Measurements from ENCODE around the gene CHKB.
A peak's percentile ranks its signal among the peaks of the same experiment; 100 is the strongest.

The CHKB gene

GRCh38 chr22:50560034-50560433 lies 22.6 kb downstream of the CHKB start:
- Mint-ChIP-seq H3K4me1 (peaks cover 11% of the 10 kb centered on the region), H3K4me3 (no peak overlapping the region), H3K27ac (no peak overlapping the region), H3K36me3 (ENCODE audit: low read depth) (no peaks in the 10 kb centered on the region), H3K9me3 (no peaks in the 10 kb centered on the region), H3K27me3 (ENCODE audit: low read depth) (peaks cover 41% of the 10 kb centered on the region)
- TF ChIP-seq CTCF (IDR thresholded peaks at IDR 0.05; ENCODE audit: unreplicated experiment in 3 of 3): no peak

- Mint-ChIP-seq H3K36me3 (ENCODE audit: low read depth) (no peaks in the 10 kb centered on the region), H3K4me1 (no peaks in the 10 kb centered on the region), H3K27me3 (ENCODE audit: low read depth) (peaks cover 41% of the 10 kb centered on the region), H3K4me3 (no peak overlapping the region), H3K9me3 (no peaks in the 10 kb centered on the region), H3K27ac (no peak overlapping the region)
- no peak for TF ChIP-seq CTCF (IDR thresholded peaks at IDR 0.05; ENCODE audit: unreplicated experiment in 3 of 3)
Observed at GRCh38 chr22:50556703-50557102, 25.9 kb downstream of the CHKB start.

GRCh38 chr22:50553310-50553709 lies 29.3 kb downstream of the CHKB start:
- Mint-ChIP-seq H3K27me3 (ENCODE audit: low read depth) (peaks cover 10% of the 10 kb centered on the region), H3K27ac (no peak overlapping the region), H3K4me3 (no peak overlapping the region), H3K9me3 (no peaks in the 10 kb centered on the region), H3K4me1 (no peaks in the 10 kb centered on the region), H3K36me3 (ENCODE audit: low read depth) (no peaks in the 10 kb centered on the region)
- no peak for TF ChIP-seq CTCF (IDR thresholded peaks at IDR 0.05; ENCODE audit: unreplicated experiment in 3 of 3)

- TF ChIP-seq CTCF (IDR thresholded peaks at IDR 0.05; ENCODE audit: unreplicated experiment in 3 of 3): no peak
- Mint-ChIP-seq H3K27me3 (ENCODE audit: low read depth) (peaks cover 9% of the 10 kb centered on the region), H3K36me3 (ENCODE audit: low read depth) (no peaks in the 10 kb centered on the region), H3K4me3 (no peak overlapping the region), H3K27ac (no peak overlapping the region), H3K9me3 (no peaks in the 10 kb centered on the region), H3K4me1 (no peaks in the 10 kb centered on the region)
Observed at GRCh38 chr22:50551160-50551752, 31.4 kb downstream of the CHKB start.

- no peaks in the 10 kb centered on the region for H3K36me3 Mint-ChIP-seq (ENCODE audit: low read depth)
- TF ChIP-seq CTCF (IDR thresholded peaks at IDR 0.05; ENCODE audit: unreplicated experiment in 3 of 3): no peak
- H3K27me3 Mint-ChIP-seq (ENCODE audit: low read depth): peaks cover 3% of the 10 kb centered on the region
- no peak overlapping the region for H3K4me3 Mint-ChIP-seq
- no peaks in the 10 kb centered on the region for H3K4me1 Mint-ChIP-seq
- no peaks in the 10 kb centered on the region for H3K9me3 Mint-ChIP-seq
- H3K27ac Mint-ChIP-seq: peak overlapping the region in 1 of 3 experiments; percentile 35
Observed at GRCh38 chr22:50550395-50550794, 32.3 kb downstream of the CHKB start.
